Loucy (cell line): Measurements from ENCODE around the gene DUSP16.

Source experiments
- CTCF ChIP-seq: fragments of 200-600 bp; sonication (generic); conservative IDR thresholded peaks from 2 replicates; pipeline ENCODE4 v1.5.1; 2014; ENCODE audit warnings: mild to moderate bottlenecking, antibody characterized with exemption, low read length
- EZH2phosphoT487 ChIP-seq: fragments of 200-600 bp; IDR thresholded peaks from 2 replicates; pipeline ENCODE4 v1.6.1; 2018; ENCODE audit warnings: antibody characterized with exemption, mild to moderate bottlenecking, moderate library complexity, borderline replicate concordance

- TF ChIP-seq CTCF (no peak), EZH2phosphoT487 (no peak)
Measured at GRCh38 chr12:12538535-12538934, 24.1 kb downstream of the DUSP16 start.
